H54 (cell line): ENCODE measurements around the gene PAX3.

Experiments
- DNase-seq: peaks from one replicate; pipeline ENCODE4 v3.0.0; 2011; ENCODE audit warnings: low spot score, mixed read lengths; ENCODE audit not compliant: insufficient read length
- FAIRE-seq: peaks from 3 replicates; lab custom pipeline; 2011; peaks lifted over from hg19 to GRCh38; lab: Jason Lieb, UNC
- POLR2A ChIP-seq: IDR thresholded peaks from 2 replicates; pipeline ENCODE4 v1.6.1; 2011; ENCODE audit warnings: low read depth, mild to moderate bottlenecking, low read length

Gene PAX3

GRCh38 chr2:222296911-222297599 is 1.7 kb downstream of the PAX3 start:
- DNase-seq = no peak
- no peak for TF ChIP-seq POLR2A
- FAIRE-seq = no peak

- FAIRE-seq (no peak), DNase-seq (no peak)
- TF ChIP-seq POLR2A = no peak
Measured at GRCh38 chr2:222296311-222296741, 2.5 kb downstream of the PAX3 start.

- no peak for TF ChIP-seq POLR2A
- DNase-seq = no peak
- no peak for FAIRE-seq
Measured at GRCh38 chr2:222295368-222296062, 3.3 kb downstream of the PAX3 start.

- no peak for FAIRE-seq
Measured at GRCh38 chr2:222294996-222295367, 3.8 kb downstream of the PAX3 start.

GRCh38 chr2:222293660-222294630 is 4.9 kb downstream of the PAX3 start:
- FAIRE-seq = no peak
- no peak for TF ChIP-seq POLR2A
- no peak for DNase-seq

More at GRCh38 chr2:222294996-222295367, 3.8 kb downstream of the PAX3 start:
- no peak for DNase-seq
- TF ChIP-seq POLR2A = no peak

- FAIRE-seq = no peak
Measured at GRCh38 chr2:222292149-222293134, 6.4 kb downstream of the PAX3 start.

GRCh38 chr2:222291485-222291841 is 7.3 kb downstream of the PAX3 start:
- TF ChIP-seq POLR2A = no peak
- DNase-seq = no peak
- FAIRE-seq = no peak

More at GRCh38 chr2:222292149-222293134, 6.4 kb downstream of the PAX3 start:
- no peak for DNase-seq
- TF ChIP-seq POLR2A = no peak

GRCh38 chr2:222290736-222291484 is 7.9 kb downstream of the PAX3 start:
- FAIRE-seq = no peak
- TF ChIP-seq POLR2A = no peak
- peak; percentile 58 for DNase-seq

GRCh38 chr2:222290401-222290735 is 8.4 kb downstream of the PAX3 start:
- DNase-seq (no peak), FAIRE-seq (no peak)
- no peak for TF ChIP-seq POLR2A

- TF ChIP-seq POLR2A = no peak
- DNase-seq (no peak), FAIRE-seq (no peak)
Measured at GRCh38 chr2:222289278-222290160, 9.3 kb downstream of the PAX3 start.

GRCh38 chr2:222288590-222289277 is 10.1 kb downstream of the PAX3 start:
- DNase-seq (no peak), FAIRE-seq (no peak)
- no peak for TF ChIP-seq POLR2A
